Mucosa of descending colon (tissue), 3 donors: ENCODE measurements around the gene OSER1. TPM values are rescaled to one million over a fixed set of nuclear protein-coding genes. Genes with fewer than 3 reads are reported as not detected.

Experiments
- ATAC-seq: fragments of 200-7000 bp; cut with Tn5 transposase; one replicate; pipeline ENCODE4 v1.9.1; 2020; ENCODE audit warnings: mild to moderate bottlenecking, moderate library complexity
- DNase-seq, 3 donors: peaks; one replicate each; pipeline ENCODE4 v3.0.0-alpha.2; 2020
- H3K36me3 ChIP-seq: fragments of 200-600 bp; one replicate; pipeline ENCODE4 v1.8.0; 2021; ENCODE audit warnings: low read depth, mild to moderate bottlenecking
- H3K4me1 ChIP-seq: fragments of 200-600 bp; one replicate; pipeline ENCODE4 v1.8.0; 2021; ENCODE audit warnings: low read depth, mild to moderate bottlenecking
- H3K4me3 ChIP-seq: fragments of 200-600 bp; one replicate; pipeline ENCODE4 v1.8.0; 2021; ENCODE audit warnings: mild to moderate bottlenecking
- H3K9me3 ChIP-seq: fragments of 200-600 bp; one replicate; pipeline ENCODE4 v1.8.0; 2021; ENCODE audit warnings: mild to moderate bottlenecking
- intact Hi-C, 2 donors: fragments of 100-400 bp; cut with DNase I in 1 of 2; cut with micrococcal nuclease in 1 of 2; formaldehyde crosslinking; loops; one replicate each; pipeline versions ENCODE4 v1.11.0 to v1.11.1; 2022; cut with DNase I, micrococcal nuclease
- total RNA-seq, 3 donors: library from RNA; stranded (reverse); fragmentation: NEBNext Ultra II Directional in 2 of 3; extraction: Animal tissue kit (Norgen Biotek cat#: 25700) in 2 of 3; gene quantifications; one replicate each; pipeline versions ENCODE4 v1.2.1 to v1.2.4, GENCODE V29; 2021 to 2023
- TF ChIP-seq, protein P1 (sequence below): fragments of 200-600 bp; IDR thresholded peaks from one replicate; pipeline ENCODE4 v1.8.0; 2022; ENCODE audit warnings: antibody characterized with exemption, mild to moderate bottlenecking
- donor health status: DM: no; HTN: no; CAD: no; lungs with moderate emphysema.
- donor health status: DM: no; HTN: no; CAD: no.
- donor health status: DM: no; HTN: yes; CAD: no.

OSER1 gene
- total RNA-seq, 3 donors from 2014 or later, result 32.1 to 40.1 (median 32.5) TPM

DNA sequence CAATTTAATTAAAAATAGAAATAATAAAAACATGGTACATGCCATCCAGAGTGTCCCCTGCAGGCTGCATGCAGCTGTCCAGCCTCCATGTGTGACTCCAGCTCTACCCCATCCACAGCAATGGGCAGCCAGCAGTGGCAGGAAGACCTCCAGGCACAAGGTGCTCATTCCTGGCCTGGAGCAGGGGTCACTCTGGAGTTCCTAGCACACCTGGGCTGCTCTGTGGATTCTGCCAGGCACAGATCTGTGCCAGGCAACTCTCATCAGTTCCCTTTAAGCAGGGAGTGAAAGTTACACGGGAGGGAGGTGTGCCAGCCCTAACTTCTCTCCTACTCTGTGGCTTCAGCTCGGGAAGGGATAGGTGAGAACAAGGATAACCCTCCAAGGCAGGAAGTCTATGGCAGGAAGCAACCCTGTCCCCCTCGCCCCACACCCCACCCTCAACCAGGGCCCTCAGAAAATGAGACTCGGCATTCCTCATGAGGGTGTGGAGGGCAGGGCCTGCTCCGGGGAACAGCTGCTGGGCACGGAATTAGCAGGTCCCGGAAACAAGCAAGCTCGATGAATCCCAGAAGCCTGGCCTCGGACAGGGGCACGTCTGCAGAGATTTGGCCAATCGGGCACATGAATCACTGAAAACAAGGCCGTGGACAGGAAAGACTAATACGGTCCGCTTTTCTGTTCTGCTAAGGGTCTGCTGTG, 33.6 kb downstream of the OSER1 start:
- Histone ChIP-seq H3K4me3 (no peak overlapping the region), H3K9me3 (no peaks in the 10 kb centered on the region), H3K4me1 (no peaks in the 10 kb centered on the region), H3K36me3 (no peaks in the 10 kb centered on the region)
- peak; percentile 48 to 68 (median 65) for DNase-seq
- intact Hi-C loops, result no loop called here
- TF ChIP-seq, protein P1, sequence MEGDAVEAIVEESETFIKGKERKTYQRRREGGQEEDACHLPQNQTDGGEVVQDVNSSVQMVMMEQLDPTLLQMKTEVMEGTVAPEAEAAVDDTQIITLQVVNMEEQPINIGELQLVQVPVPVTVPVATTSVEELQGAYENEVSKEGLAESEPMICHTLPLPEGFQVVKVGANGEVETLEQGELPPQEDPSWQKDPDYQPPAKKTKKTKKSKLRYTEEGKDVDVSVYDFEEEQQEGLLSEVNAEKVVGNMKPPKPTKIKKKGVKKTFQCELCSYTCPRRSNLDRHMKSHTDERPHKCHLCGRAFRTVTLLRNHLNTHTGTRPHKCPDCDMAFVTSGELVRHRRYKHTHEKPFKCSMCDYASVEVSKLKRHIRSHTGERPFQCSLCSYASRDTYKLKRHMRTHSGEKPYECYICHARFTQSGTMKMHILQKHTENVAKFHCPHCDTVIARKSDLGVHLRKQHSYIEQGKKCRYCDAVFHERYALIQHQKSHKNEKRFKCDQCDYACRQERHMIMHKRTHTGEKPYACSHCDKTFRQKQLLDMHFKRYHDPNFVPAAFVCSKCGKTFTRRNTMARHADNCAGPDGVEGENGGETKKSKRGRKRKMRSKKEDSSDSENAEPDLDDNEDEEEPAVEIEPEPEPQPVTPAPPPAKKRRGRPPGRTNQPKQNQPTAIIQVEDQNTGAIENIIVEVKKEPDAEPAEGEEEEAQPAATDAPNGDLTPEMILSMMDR, result no peak
- peak; percentile 95 for ATAC-seq

GRCh38 chr20:44174996-44175765, 35.4 kb downstream of the OSER1 start:
- intact Hi-C loops, result no loop called here
- H3K4me1 ChIP-seq, result no peaks in the 10 kb centered on the region
- DNase-seq (no peak), ATAC-seq (no peak)
- TF ChIP-seq, protein P1, result no peak
- no peak overlapping the region for H3K4me3 ChIP-seq
- no peaks in the 10 kb centered on the region for H3K36me3 ChIP-seq
- no peaks in the 10 kb centered on the region for H3K9me3 ChIP-seq

GRCh38 chr20:44173846-44174245, 36.7 kb downstream of the OSER1 start:
- TF ChIP-seq, protein P1, result no peak
- H3K4me1 ChIP-seq, result no peaks in the 10 kb centered on the region
- ATAC-seq, result no peak

GRCh38 chr20:44173116-44173515, 37.5 kb downstream of the OSER1 start:
- no peak overlapping the region for H3K4me3 ChIP-seq
- TF ChIP-seq, protein P1, result no peak
- intact Hi-C loops, result no loop called here
- no peaks in the 10 kb centered on the region for H3K4me1 ChIP-seq
- no peaks in the 10 kb centered on the region for H3K9me3 ChIP-seq
- H3K36me3 ChIP-seq, result no peaks in the 10 kb centered on the region
- no peak for DNase-seq
- ATAC-seq, result no peak

More at GRCh38 chr20:44173846-44174245, 36.7 kb downstream of the OSER1 start:
- H3K9me3 ChIP-seq, result no peaks in the 10 kb centered on the region
- H3K4me3 ChIP-seq, result no peak overlapping the region
- DNase-seq, result no peak
- intact Hi-C loops, result no loop called here
- no peaks in the 10 kb centered on the region for H3K36me3 ChIP-seq

GRCh38 chr20:44172572-44172950, 38.0 kb downstream of the OSER1 start:
- intact Hi-C loops, result no loop called here
- no peak for ATAC-seq
- Histone ChIP-seq H3K4me3 (no peak overlapping the region), H3K9me3 (no peaks in the 10 kb centered on the region), H3K36me3 (no peaks in the 10 kb centered on the region), H3K4me1 (no peaks in the 10 kb centered on the region)
- TF ChIP-seq, protein P1, result no peak
- DNase-seq, result no peak
